CD4-positive, alpha-beta memory T cell (primary cell): ENCODE measurements around the gene FLYWCH1. TPM values are rescaled to one million over a fixed set of nuclear protein-coding genes. Genes with fewer than 3 reads are reported as not detected.

ENCODE experiments used
- CTCF ChIA-PET: fragments of 350-600 bp; sonication (Branson Sonifier 250); formaldehyde crosslinking; loops from one replicate; lab custom pipeline; 2021; ENCODE audit warnings: inconsistent platforms; ENCODE audit not compliant: partially characterized antibody; lab: Charles Lee
- POLR2A ChIA-PET: fragments of 350-600 bp; sonication (Branson Sonifier 250); formaldehyde crosslinking; loops from one replicate; lab custom pipeline; 2021; ENCODE audit not compliant: partially characterized antibody; lab: Charles Lee
- DNase-seq, 5 donors: peaks; one replicate each; pipeline versions ENCODE4 v3.0.0 to v3.0.0-alpha.2; 2020 to 2022; ENCODE audit warnings: mixed read lengths in 1 of 5
- H3K27ac ChIP-seq: one replicate; pipeline ENCODE4 v1.7.0; 2013; ENCODE audit warnings: low read depth, low read length
- H3K27me3 ChIP-seq: 2 replicates; pipeline ENCODE4 v1.7.0; 2013; ENCODE audit warnings: mild to moderate bottlenecking, low read length, moderate library complexity; ENCODE audit not compliant: insufficient read depth
- H3K36me3 ChIP-seq: 2 replicates; pipeline ENCODE4 v1.7.0; 2013; ENCODE audit warnings: mild to moderate bottlenecking, low read length, moderate library complexity; ENCODE audit not compliant: insufficient read depth
- H3K4me1 ChIP-seq: 2 replicates; pipeline ENCODE4 v1.7.0; 2013; ENCODE audit warnings: mild to moderate bottlenecking, low read length, moderate library complexity; ENCODE audit not compliant: insufficient read depth
- H3K4me3 ChIP-seq, 2 donors: one replicate each; pipeline ENCODE4 v1.7.0; 2013; ENCODE audit warnings: low read length in 2 of 2, mild to moderate bottlenecking in 1 of 2
- H3K9me3 ChIP-seq, 2 donors: one replicate each; pipeline ENCODE4 v1.7.0; 2013; ENCODE audit warnings: low read length in 2 of 2, control low read depth in 1 of 2; ENCODE audit not compliant: control insufficient read depth in 1 of 2
- H3K27ac Mint-ChIP-seq, 7 donors: one replicate each; pipeline ENCODE4 v1.8.0; 2020 to 2021; ENCODE audit warnings: mixed read lengths in 7 of 7, mild to moderate bottlenecking in 6 of 7, inconsistent platforms in 3 of 7, moderate library complexity in 3 of 7
- H3K27me3 Mint-ChIP-seq, 2 donors: one replicate each; pipeline ENCODE4 v1.8.0; 2020 to 2021; ENCODE audit warnings: mixed read lengths in 2 of 2
- H3K36me3 Mint-ChIP-seq, 2 donors: one replicate each; pipeline ENCODE4 v1.8.0; 2020 to 2021; ENCODE audit warnings: mixed read lengths in 2 of 2, inconsistent platforms in 1 of 2, mild to moderate bottlenecking in 1 of 2
- H3K4me1 Mint-ChIP-seq, 4 donors: one replicate each; pipeline ENCODE4 v1.8.0; 2020 to 2021; ENCODE audit warnings: mixed read lengths in 4 of 4, mild to moderate bottlenecking in 1 of 4
- H3K4me3 Mint-ChIP-seq, 8 donors: one replicate each; pipeline ENCODE4 v1.8.0; 2020 to 2021; ENCODE audit warnings: mixed read lengths in 8 of 8, mild to moderate bottlenecking in 7 of 8, moderate library complexity in 6 of 8, inconsistent platforms in 3 of 8
- H3K9me3 Mint-ChIP-seq, 8 donors: one replicate each; pipeline ENCODE4 v1.8.0; 2020 to 2021; ENCODE audit warnings: mixed read lengths in 8 of 8, mild to moderate bottlenecking in 5 of 8, inconsistent platforms in 3 of 8, moderate library complexity in 1 of 8
- intact Hi-C: fragments of 100-400 bp; cut with micrococcal nuclease; formaldehyde crosslinking; loops from one replicate; pipeline ENCODE4 v1.15.1; 2023
- polyA plus RNA-seq, 2 donors: library from polyadenylated mRNA; unstranded; fragments of 300-500 nt; fragmentation: Illumina TruSeq; gene quantifications; one replicate each; pipeline ENCODE4 v1.2.3, GENCODE V29; 2021
- total RNA-seq, 2 experiments: library from RNA; stranded (reverse); gene quantifications; one replicate each; pipeline ENCODE4 v1.2.3, GENCODE V29; 2021

FLYWCH1 gene
- total and polyA plus RNA-seq, 4 experiments from 2014 or later = 7.1 to 123 (median 71.3) TPM

DNA sequence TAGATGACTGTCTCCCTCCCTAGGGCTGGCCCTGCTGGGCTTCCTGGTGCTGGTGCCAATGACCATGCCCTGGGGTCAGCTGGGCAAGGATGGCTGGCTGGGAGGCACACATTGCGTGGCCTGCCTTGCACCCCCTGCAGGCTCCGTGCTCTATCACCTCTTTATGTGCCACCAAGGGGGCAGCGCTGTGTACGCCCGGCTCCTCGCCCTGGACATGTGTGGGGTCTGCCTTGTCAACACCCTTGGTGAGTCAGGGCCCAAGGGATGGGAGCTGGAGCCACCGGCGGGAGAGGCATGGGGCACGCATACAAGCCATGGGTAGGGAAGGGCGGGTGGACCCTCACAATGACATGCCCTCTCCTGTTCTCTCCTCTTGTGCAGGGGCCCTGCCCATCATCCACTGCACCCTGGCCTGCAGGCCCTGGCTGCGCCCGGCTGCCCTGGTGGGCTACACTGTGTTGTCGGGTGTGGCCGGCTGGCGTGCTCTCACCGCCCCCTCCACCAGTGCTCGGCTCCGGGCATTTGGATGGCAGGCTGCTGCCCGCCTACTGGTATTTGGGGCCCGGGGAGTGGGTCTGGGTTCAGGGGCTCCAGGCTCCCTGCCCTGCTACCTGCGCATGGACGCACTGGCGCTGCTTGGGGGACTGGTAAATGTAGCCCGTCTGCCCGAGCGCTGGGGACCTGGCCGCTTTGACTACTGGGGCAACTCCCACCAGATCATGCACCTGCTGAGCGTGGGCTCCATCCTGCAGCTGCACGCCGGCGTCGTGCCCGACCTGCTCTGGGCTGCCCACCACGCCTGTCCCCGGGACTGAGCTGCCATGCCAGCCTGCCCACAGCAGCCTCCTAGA, 59.6 kb downstream of the FLYWCH1 start:
- Mint-ChIP-seq H3K27me3 (peaks cover 6 to 9% of the 10 kb centered on the region in 2 donors), H3K9me3 (peaks cover 0 to 2% (median 0%) of the 10 kb centered on the region in 8 donors), H3K27ac (peak overlapping the region in 1 of 7 donors; percentile 81), H3K4me3 (peak overlapping the region in 6 of 8 donors; percentile 31 to 77 (median 64)), H3K36me3 (no peaks in the 10 kb centered on the region), H3K4me1 (peaks cover 3 to 18% (median 12%) of the 10 kb centered on the region in 4 donors)
- Histone ChIP-seq H3K27ac (no peak overlapping the region), H3K36me3 (no peaks in the 10 kb centered on the region), H3K9me3 (no peaks in the 10 kb centered on the region), H3K4me1 (peaks cover 24% of the 10 kb centered on the region), H3K27me3 (peaks cover 14% of the 10 kb centered on the region), H3K4me3 (no peak overlapping the region)
- POLR2A ChIA-PET = no interaction called here
- CTCF ChIA-PET = interaction anchor here (0.8 to 1.3 kb wide), 2 partner anchors 10 to 57 kb away, joined by 3 to 4 read pairs; no protein-coding TSS in a partner anchor
- DNase-seq = no peak
- intact Hi-C loops = no loop called here

DNA sequence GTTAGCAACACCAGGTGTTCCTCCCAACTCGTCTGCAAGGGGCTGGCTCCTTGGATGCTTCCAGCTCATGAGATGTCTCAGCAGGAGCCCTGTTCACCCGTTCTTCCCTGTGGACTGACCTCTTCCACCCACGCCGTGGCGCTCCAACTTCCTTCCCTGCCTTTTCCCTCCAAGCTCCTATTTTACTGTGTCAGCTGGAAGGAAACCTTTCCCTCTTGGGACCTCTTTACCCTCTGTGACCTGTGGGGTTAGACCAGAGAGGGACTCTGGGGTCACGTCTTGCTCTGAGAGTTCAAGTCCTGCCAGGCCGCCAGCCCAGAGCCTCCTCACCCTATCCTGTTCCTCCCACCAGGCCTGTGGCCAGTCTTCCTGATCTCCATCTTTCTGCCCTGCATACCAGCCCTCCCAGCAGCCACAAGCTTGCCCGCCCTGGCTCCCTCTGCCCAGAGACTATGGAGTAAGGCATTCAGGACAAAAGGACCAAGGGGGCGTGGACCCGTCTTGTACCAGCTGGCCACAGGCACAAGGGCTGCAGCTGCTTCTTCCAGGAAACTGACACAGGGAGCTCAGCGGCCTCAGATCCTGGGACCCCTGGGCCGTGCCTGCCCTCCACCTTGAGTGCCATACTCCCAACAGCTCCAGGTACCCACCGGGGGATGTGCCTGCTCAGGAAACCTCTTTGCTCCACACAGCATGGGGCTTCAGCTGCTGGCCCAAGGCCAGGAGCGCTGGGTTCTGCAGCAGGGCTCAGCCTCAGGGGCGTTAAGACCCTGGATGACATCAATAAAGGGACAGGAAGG, 60.5 kb downstream of the FLYWCH1 start:
- DNase-seq = no peak
- Histone ChIP-seq H3K4me3 (no peak overlapping the region), H3K27ac (no peak overlapping the region), H3K36me3 (no peaks in the 10 kb centered on the region), H3K4me1 (peaks cover 21% of the 10 kb centered on the region), H3K9me3 (no peaks in the 10 kb centered on the region), H3K27me3 (peaks cover 14% of the 10 kb centered on the region)
- ChIA-PET POLR2A (no interaction called here), CTCF (interaction anchor here (0.8 to 1.3 kb wide), 2 partner anchors 9 to 56 kb away, joined by 3 to 4 read pairs; no protein-coding TSS in a partner anchor)
- Mint-ChIP-seq H3K4me1 (peaks cover 3 to 18% (median 12%) of the 10 kb centered on the region in 4 donors), H3K4me3 (peak overlapping the region in 3 of 8 donors; percentile 40 to 64 (median 41)), H3K27me3 (peaks cover 6 to 11% of the 10 kb centered on the region in 2 donors), H3K36me3 (no peaks in the 10 kb centered on the region), H3K9me3 (peaks cover 0 to 2% (median 0%) of the 10 kb centered on the region in 8 donors), H3K27ac (peak overlapping the region in 1 of 7 donors; percentile 52)
- intact Hi-C loops = no loop called here

DNA sequence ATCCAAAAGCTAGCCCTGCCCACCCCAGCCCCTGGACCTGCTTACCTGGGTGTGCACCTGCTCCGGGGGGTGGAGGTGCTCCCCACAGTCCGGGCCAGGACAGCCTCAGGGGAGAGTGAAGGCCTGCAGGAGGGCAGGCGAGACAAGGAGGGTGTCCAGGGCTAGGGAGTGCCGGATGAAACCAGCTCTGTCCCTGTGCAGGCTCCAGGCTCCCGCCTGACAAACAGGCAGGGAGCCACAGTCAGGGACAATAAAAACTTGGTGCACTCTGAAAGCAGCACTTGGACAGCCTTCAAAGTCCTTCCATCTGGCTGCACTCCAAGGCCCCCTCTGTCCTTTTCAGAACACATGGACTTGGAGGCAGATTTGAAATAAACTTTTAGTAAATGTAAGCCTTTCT, 61.4 kb downstream of the FLYWCH1 start:
- no peak overlapping the region for H3K4me3 Mint-ChIP-seq
- no peak overlapping the region for H3K4me3 ChIP-seq
- H3K4me1 ChIP-seq = peaks cover 18% of the 10 kb centered on the region
- peaks cover 7% of the 10 kb centered on the region for H3K27me3 ChIP-seq
- no peaks in the 10 kb centered on the region for H3K9me3 ChIP-seq
- no peaks in the 10 kb centered on the region for H3K36me3 ChIP-seq
- POLR2A ChIA-PET = no interaction called here
- peaks cover 0 to 2% (median 0%) of the 10 kb centered on the region in 8 donors for H3K9me3 Mint-ChIP-seq
- peaks cover 2 to 16% (median 11%) of the 10 kb centered on the region in 4 donors for H3K4me1 Mint-ChIP-seq
- CTCF ChIA-PET = no interaction called here
- intact Hi-C loops = no loop called here
- H3K27ac ChIP-seq = no peak overlapping the region
- H3K36me3 Mint-ChIP-seq = no peaks in the 10 kb centered on the region
- H3K27me3 Mint-ChIP-seq = peaks cover 4 to 8% of the 10 kb centered on the region in 2 donors
- H3K27ac Mint-ChIP-seq = no peak overlapping the region
- DNase-seq = no peak

GRCh38 chr16:2973605-2974318, 62.0 kb downstream of the FLYWCH1 start:
- peaks cover under 1% of the 10 kb centered on the region for H3K27me3 ChIP-seq
- peaks cover 2% of the 10 kb centered on the region in 2 donors for H3K27me3 Mint-ChIP-seq
- peaks cover 0 to 9% (median 5%) of the 10 kb centered on the region in 4 donors for H3K4me1 Mint-ChIP-seq
- no peaks in the 10 kb centered on the region for H3K36me3 ChIP-seq
- H3K27ac ChIP-seq = no peak overlapping the region
- H3K36me3 Mint-ChIP-seq = no peaks in the 10 kb centered on the region
- H3K27ac Mint-ChIP-seq = no peak overlapping the region
- H3K9me3 ChIP-seq = no peaks in the 10 kb centered on the region
- CTCF ChIA-PET = no interaction called here
- peak overlapping the region in 1 of 8 donors; percentile 20 for H3K4me3 Mint-ChIP-seq
- H3K4me1 ChIP-seq = peaks cover 11% of the 10 kb centered on the region
- H3K9me3 Mint-ChIP-seq = peaks cover 0 to 2% (median 0%) of the 10 kb centered on the region in 8 donors
- POLR2A ChIA-PET = no interaction called here
- intact Hi-C loops = no loop called here
- no peak overlapping the region for H3K4me3 ChIP-seq
- no peak for DNase-seq

- H3K4me3 Mint-ChIP-seq = peak overlapping the region in 1 of 8 donors; percentile 20
- CTCF ChIA-PET = interaction anchor here (1.3 kb wide), 1 partner anchor 15 kb away, joined by 4 read pairs; no protein-coding TSS in a partner anchor
Observed at GRCh38 chr16:2974319-2975056, 62.8 kb downstream of the FLYWCH1 start.

DNA sequence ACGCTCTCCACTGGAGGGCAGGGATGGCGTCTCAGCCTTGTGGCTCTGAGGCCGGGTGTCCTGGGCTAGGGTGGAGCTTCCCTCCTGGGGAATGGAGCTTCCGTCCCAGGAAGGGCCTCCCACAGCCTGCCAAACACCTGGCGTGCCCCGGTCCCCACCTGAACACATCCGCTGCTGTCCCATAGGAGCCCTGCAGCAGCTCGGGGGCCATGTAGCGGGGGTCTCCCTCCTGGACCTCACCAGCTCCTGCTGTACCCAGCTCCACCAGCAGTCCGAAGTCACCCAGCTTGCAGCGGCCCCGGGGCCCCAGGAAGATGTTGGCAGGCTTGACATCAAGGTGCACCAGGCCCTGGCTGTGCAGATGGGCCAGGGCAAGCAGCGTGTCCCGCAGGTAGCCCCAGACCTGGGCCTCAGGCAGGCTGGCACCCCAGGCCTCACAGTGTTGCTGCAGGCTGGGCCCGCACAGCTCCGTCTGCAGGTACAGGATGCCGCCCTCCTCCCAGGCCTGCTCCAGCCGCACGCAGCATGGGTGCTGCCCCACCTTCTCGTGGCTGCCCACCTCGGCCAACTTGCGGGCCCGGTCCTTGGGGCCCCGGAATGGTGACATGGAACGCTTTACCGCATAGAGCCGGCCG, 63.5 kb downstream of the FLYWCH1 start:
- H3K4me3 ChIP-seq = no peak overlapping the region
- no peak overlapping the region for H3K4me3 Mint-ChIP-seq
- peaks cover 13% of the 10 kb centered on the region for H3K4me1 ChIP-seq
- peaks cover 0 to 2% (median 0%) of the 10 kb centered on the region in 8 donors for H3K9me3 Mint-ChIP-seq
- peaks cover 2% of the 10 kb centered on the region in 2 donors for H3K27me3 Mint-ChIP-seq
- H3K9me3 ChIP-seq = no peaks in the 10 kb centered on the region
- intact Hi-C loops = no loop called here
- H3K27ac ChIP-seq = no peak overlapping the region
- no peaks in the 10 kb centered on the region for H3K36me3 Mint-ChIP-seq
- H3K27me3 ChIP-seq = no peaks in the 10 kb centered on the region
- no peaks in the 10 kb centered on the region for H3K36me3 ChIP-seq
- ChIA-PET CTCF (interaction anchor here (1.3 kb wide), 1 partner anchor 16 kb away, joined by 4 read pairs; no protein-coding TSS in a partner anchor), POLR2A (interaction anchor here (0.5 to 1.0 kb wide), 2 partner anchors 10 to 76 kb away, joined by 3 read pairs; no protein-coding TSS in a partner anchor)
- H3K27ac Mint-ChIP-seq = no peak overlapping the region
- DNase-seq = no peak
- H3K4me1 Mint-ChIP-seq = peaks cover 0 to 7% (median 3%) of the 10 kb centered on the region in 4 donors

More at GRCh38 chr16:2974319-2975056, 62.8 kb downstream of the FLYWCH1 start:
- no peaks in the 10 kb centered on the region for H3K27me3 ChIP-seq
- H3K4me1 ChIP-seq = peaks cover 10% of the 10 kb centered on the region
- H3K4me3 ChIP-seq = no peak overlapping the region
- POLR2A ChIA-PET = interaction anchor here (1.0 kb wide), 1 partner anchor 10 kb away, joined by 3 read pairs; no protein-coding TSS in a partner anchor
- H3K36me3 ChIP-seq = no peaks in the 10 kb centered on the region
- H3K27ac ChIP-seq = no peak overlapping the region
- Mint-ChIP-seq H3K4me1 (peaks cover 0 to 7% (median 3%) of the 10 kb centered on the region in 4 donors), H3K36me3 (no peaks in the 10 kb centered on the region), H3K9me3 (peaks cover 0 to 2% (median 0%) of the 10 kb centered on the region in 8 donors), H3K27ac (no peak overlapping the region), H3K27me3 (peaks cover 2% of the 10 kb centered on the region in 2 donors)
- no peak for DNase-seq
- H3K9me3 ChIP-seq = no peaks in the 10 kb centered on the region
- intact Hi-C loops = no loop called here
